K562 (cell line): ENCODE results near the gene KHSRP. TPM values are rescaled to one million over a fixed set of nuclear protein-coding genes. Genes with fewer than 3 reads are reported as not detected.

ENCODE experiments used
- ATAC-seq: fragments of 200-7000 bp; cut with Tn5 transposase; 3 replicates; pipeline ENCODE4 v1.9.1; 2020; ENCODE audit warnings: moderate library complexity
- BruUV-seq: library from RNA; stranded (reverse); fragments of 400-500 nt; replicated peaks from 2 replicates; lab custom pipeline; 2021; lab: Mats Ljungman, UMichigan
- CTCF ChIA-PET: fragments of 300-600 bp; formaldehyde crosslinking; extraction: SDS; loops from one replicate; lab custom pipeline; 2021; ENCODE audit warnings: low intra/inter-chr PET ratio; lab: Yijun Ruan, JAX
- POLR2A ChIA-PET: fragments of 300-600, 350-650 bp; sonication (Branson Sonifier 250); formaldehyde crosslinking; extraction: SDS; loops from one replicate; lab custom pipeline; 2021; ENCODE audit warnings: antibody characterized with exemption, inconsistent platforms; lab: Yijun Ruan, JAX
- DNase-seq, 4 experiments: peaks; one replicate each; pipeline versions ENCODE4 v3.0.0 to v3.0.0-alpha.2; 2011 to 2018; ENCODE audit warnings: low spot score in 3 of 4, mixed read lengths in 3 of 4; ENCODE audit errors: extremely low read depth in 1 of 4
- FAIRE-seq: peaks from 2 replicates; lab custom pipeline; 2011; peaks lifted over from hg19 to GRCh38; lab: Jason Lieb, UNC
- H2AFZ ChIP-seq: 2 replicates; pipeline ENCODE4 v1.6.0; 2011; ENCODE audit warnings: low read depth, low read length, control low read depth, inconsistent platforms
- H3K27ac ChIP-seq: fragments of 200-600 bp; 3 replicates; pipeline ENCODE4 v1.8.0; 2011; ENCODE audit warnings: low read depth, mild to moderate bottlenecking, control low read depth, inconsistent platforms, low read length, moderate library complexity, mixed read lengths; ENCODE audit errors: extremely low read depth
- H3K27me3 ChIP-seq, 2 experiments: fragments of 300-600 bp in 1 of 2; 2 replicates in 1 of 2; 3 replicates in 1 of 2; pipeline versions ENCODE4 v1.6.0 to v1.8.0; 2011; ENCODE audit warnings: inconsistent platforms in 2 of 2, low read length in 2 of 2, mild to moderate bottlenecking in 1 of 2, mixed read lengths in 1 of 2, moderate library complexity in 1 of 2; ENCODE audit not compliant: control insufficient read depth in 2 of 2, insufficient read depth in 2 of 2
- H3K36me3 ChIP-seq: fragments of 300-600 bp; 3 replicates; pipeline ENCODE4 v1.8.0; 2011; ENCODE audit warnings: mild to moderate bottlenecking, low read length, inconsistent platforms; ENCODE audit not compliant: control insufficient read depth, insufficient read depth
- H3K4me1 ChIP-seq, 2 experiments: fragments of 200-600 bp in 1 of 2; replicated peaks in 1 of 2; 2 replicates in 1 of 2; 3 replicates in 1 of 2; pipeline versions ENCODE4 v1.5.1 to v1.8.0; 2011; ENCODE audit warnings: inconsistent platforms in 2 of 2, low read length in 2 of 2, mild to moderate bottlenecking in 1 of 2, mixed read lengths in 1 of 2, moderate library complexity in 1 of 2; ENCODE audit not compliant: control insufficient read depth in 2 of 2, insufficient read depth in 2 of 2
- H3K4me2 ChIP-seq: 2 replicates; pipeline ENCODE4 v1.6.1; 2011; ENCODE audit warnings: low read length, control low read depth, inconsistent platforms, mixed read lengths; ENCODE audit not compliant: insufficient read depth
- H3K4me3 ChIP-seq: fragments of 200-600 bp; sonication (generic), shearing (Covaris generic); 2 replicates; pipeline ENCODE4 v1.5.1; 2016; ENCODE audit warnings: control low read depth, inconsistent platforms
- H3K79me2 ChIP-seq: fragments of 200-600 bp; 3 replicates; pipeline ENCODE4 v1.8.0; 2011; ENCODE audit warnings: low read length, inconsistent platforms; ENCODE audit not compliant: control insufficient read depth, insufficient read depth
- H3K9ac ChIP-seq, 2 experiments: 2 replicates each; pipeline versions ENCODE4 v1.6.0 to v1.6.1; 2011; ENCODE audit warnings: low read depth in 2 of 2, low read length in 2 of 2, control low read depth in 1 of 2, inconsistent platforms in 1 of 2, mild to moderate bottlenecking in 1 of 2, mixed read lengths in 1 of 2; ENCODE audit not compliant: insufficient read depth in 1 of 2
- H3K9me1 ChIP-seq: one replicate; pipeline ENCODE4 v1.6.0; 2011; ENCODE audit warnings: inconsistent platforms, mild to moderate bottlenecking, low read length, moderate library complexity; ENCODE audit not compliant: control insufficient read depth, insufficient read depth
- H3K9me3 ChIP-seq: replicated peaks from 2 replicates; pipeline ENCODE4 v1.5.1; 2011; ENCODE audit warnings: low read depth, low read length, inconsistent platforms; ENCODE audit not compliant: control insufficient read depth, insufficient read depth
- H4K20me1 ChIP-seq: replicated peaks from 2 replicates; pipeline ENCODE4 v1.6.1; 2011; ENCODE audit warnings: low read length, inconsistent platforms, mixed read lengths; ENCODE audit not compliant: control insufficient read depth, insufficient read depth
- CHD1 ChIP-seq: fragments of 200-600 bp; sonication (generic); IDR thresholded peaks from one replicate; pipeline ENCODE4 v1.6.1; 2012; ENCODE audit warnings: mild to moderate bottlenecking, moderate library complexity, low read length, inconsistent platforms
- KLF10 ChIP-seq: fragments of 250-450 bp; sonication (Bioruptor Pico); IDR thresholded peaks from 2 replicates; pipeline ENCODE4 v1.6.1; 2021; ENCODE audit warnings: matching md5 sums
- LEF1 ChIP-seq: fragments of 450-650 bp; IDR thresholded peaks from 2 replicates; pipeline ENCODE4 v1.6.1; 2016; ENCODE audit warnings: mild to moderate bottlenecking
- NFXL1 ChIP-seq: fragments of 450-650 bp; formaldehyde crosslinking; IDR thresholded peaks from 2 replicates; pipeline ENCODE4 v1.4.0; 2021; ENCODE audit warnings: mild to moderate bottlenecking
- SIN3A ChIP-seq, 2 experiments: fragments of 150-350 bp in 1 of 2; IDR thresholded peaks; 2 replicates each; pipeline ENCODE4 v1.6.1; 2011 to 2016; ENCODE audit warnings: borderline replicate concordance in 2 of 2, low read depth in 2 of 2, low read length in 2 of 2, mild to moderate bottlenecking in 2 of 2, moderate library complexity in 2 of 2; ENCODE audit not compliant: control insufficient read depth in 1 of 2
- TBL1XR1 ChIP-seq, 2 experiments: IDR thresholded peaks; 2 replicates each; pipeline ENCODE4 v1.6.1; 2012; ENCODE audit warnings: improper control_type of control experiment in 2 of 2, low read length in 2 of 2, mild to moderate bottlenecking in 1 of 2
- ZNF347 ChIP-seq: fragments of 450-650 bp; formaldehyde crosslinking; IDR thresholded peaks from 2 replicates; pipeline ENCODE4 v1.4.0; 2020; ENCODE audit warnings: low read depth, mild to moderate bottlenecking, moderate library complexity
- WGBS: fragments of 100-300 bp; shearing (Covaris generic); methylation state at CpG from one replicate; pipeline ENCODE4 v1.1.6; 2016; ENCODE audit warnings: low coverage, mixed read lengths; ENCODE audit not compliant: insufficient coverage; ENCODE audit errors: missing lambda C conversion rate; 5-methylcytosine and 5-hydroxymethylcytosine counted together
- in situ Hi-C: fragments of 300-500 bp; cut with MboI; formaldehyde crosslinking; loops from 4 replicates; pipeline ENCODE4 v1.15.0; 2018; ENCODE audit warnings: inconsistent platforms, mixed read lengths
- intact Hi-C: fragments of 100-400 bp; cut with micrococcal nuclease; formaldehyde crosslinking; loops from 2 replicates; pipeline ENCODE4 v1.14.2; 2022
- polyA plus RNA-seq, 8 experiments: library from polyadenylated mRNA; depleted of rRNA in 4 of 8; stranded (reverse) in 5 of 8; unstranded in 3 of 8; fragments of >200 nt; fragmentation: Nextera tagmentation in 2 of 8; fragmentation: Illumina TruSeq in 1 of 8; extraction: Ambion mirVana in 2 of 8; extraction: Trizol in 1 of 8; gene quantifications; 2 replicates each; pipeline versions ENCODE4 v1.2.1 to v1.2.3, GENCODE V29; 2011 to 2014; ENCODE audit warnings: inconsistent platforms in 1 of 8, missing spikeins in 1 of 8
- total RNA-seq, 7 experiments: library from RNA; depleted of rRNA in 6 of 7; stranded (reverse); fragments of >200 nt in 6 of 7; fragmentation: Illumina TruSeq in 2 of 7; extraction: Trizol in 2 of 7; gene quantifications; 2 replicates each; pipeline versions ENCODE4 v1.2.1 to v1.2.3, GENCODE V29; 2011 to 2021; ENCODE audit warnings: low replicate concordance in 1 of 7

Gene KHSRP
- total and polyA plus RNA-seq, 9 of the 15 experiments (the other 6 are each of a cell fraction or from before 2014, with no cell fraction given): 4.2 to 564 (median 139) TPM

DNA sequence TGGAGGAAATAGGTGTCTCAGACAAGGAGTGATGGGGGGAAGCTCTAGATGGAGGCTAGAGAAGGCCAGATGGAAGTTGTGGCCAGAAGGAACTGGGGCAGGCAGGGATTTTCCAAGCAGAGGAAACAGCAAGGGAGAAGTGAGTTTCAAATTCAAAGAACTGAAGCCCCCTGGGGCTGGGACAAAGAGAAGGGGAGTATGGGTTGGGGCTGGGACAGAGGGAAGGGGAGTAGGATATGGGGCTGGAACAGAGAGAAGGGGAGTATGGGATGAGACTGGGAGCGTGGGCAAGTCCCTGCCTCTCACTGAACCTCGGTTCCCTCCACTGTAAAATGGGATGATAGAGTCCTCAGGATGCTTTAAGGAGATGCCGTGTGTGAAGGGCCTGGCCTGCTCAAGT, 29.8 kb downstream of the KHSRP start:
- TF ChIP-seq CHD1 (no peak), ZNF347 (CRISPR knock-in tag) (no peak), NFXL1 (CRISPR knock-in tag) (no peak), KLF10 (CRISPR knock-in tag) (no peak), TBL1XR1 (IDR thresholded peaks at IDR 0.05; ENCODE audit: low read length in 2 of 2) (no peak), LEF1 (no peak), SIN3A (IDR thresholded peaks at IDR 0.05; ENCODE audit: borderline replicate concordance in 2 of 2, control insufficient read depth in 1 of 2, low read depth in 2 of 2, low read length in 2 of 2) (no peak)
- intact Hi-C loops (no loop called here), in situ Hi-C loops (no loop called here)
- Histone ChIP-seq H3K27me3 (no peaks in the 10 kb centered on the region), H3K36me3 (peaks cover 18% of the 10 kb centered on the region; the same call in 2 of the 3 replicates), H3K27ac (no peak overlapping the region), H3K9me3 (no peaks in the 10 kb centered on the region), H3K9ac (no peak overlapping the region), H3K79me2 (peaks cover 23% of the 10 kb centered on the region), H4K20me1 (no peaks in the 10 kb centered on the region), H3K4me3 (no peak overlapping the region), H3K4me2 (no peak overlapping the region), H3K4me1 (peaks cover 8 to 18% of the 10 kb centered on the region in 2 experiments; a peak in 3 of 5 replicates), H2AFZ (no peak overlapping the region), H3K9me1 (no peaks in the 10 kb centered on the region)
- ATAC-seq (no peak), DNase-seq (peak in 1 of 4 experiments; percentile 1), FAIRE-seq (no peak)
- no TSS peak for BruUV-seq
- WGBS: 79% methylated on average over 3 of the region's 3 CpGs
- CTCF ChIA-PET: no interaction called here
- POLR2A ChIA-PET: interaction anchor here (0.6 kb wide), 1 partner anchor 157 kb away, joined by 3 read pairs; no protein-coding TSS in a partner anchor
